Islet of Langerhans (tissue), 1 donor: ENCODE data around the gene GH2.
"Not testable (repeated sequence)": the region's sequence is repeated elsewhere in the genome, so short reads cannot be mapped to it uniquely, and the experiment has no call there.

Experiments
- FAIRE-seq: peaks from one replicate; lab custom pipeline; 2011; peaks lifted over from hg19 to GRCh38; lab: Jason Lieb, UNC

Gene GH2

GRCh38 chr17:63873577-63873976 lies 8.2 kb downstream of the GH2 start, which contains the start of gene CSH2:
TSS of gene CSH2 (minus strand) at chr17:63873677. CDS start at chr17:63873614, 63 bp downstream.
- not testable (repeated sequence) for FAIRE-seq

DNA sequence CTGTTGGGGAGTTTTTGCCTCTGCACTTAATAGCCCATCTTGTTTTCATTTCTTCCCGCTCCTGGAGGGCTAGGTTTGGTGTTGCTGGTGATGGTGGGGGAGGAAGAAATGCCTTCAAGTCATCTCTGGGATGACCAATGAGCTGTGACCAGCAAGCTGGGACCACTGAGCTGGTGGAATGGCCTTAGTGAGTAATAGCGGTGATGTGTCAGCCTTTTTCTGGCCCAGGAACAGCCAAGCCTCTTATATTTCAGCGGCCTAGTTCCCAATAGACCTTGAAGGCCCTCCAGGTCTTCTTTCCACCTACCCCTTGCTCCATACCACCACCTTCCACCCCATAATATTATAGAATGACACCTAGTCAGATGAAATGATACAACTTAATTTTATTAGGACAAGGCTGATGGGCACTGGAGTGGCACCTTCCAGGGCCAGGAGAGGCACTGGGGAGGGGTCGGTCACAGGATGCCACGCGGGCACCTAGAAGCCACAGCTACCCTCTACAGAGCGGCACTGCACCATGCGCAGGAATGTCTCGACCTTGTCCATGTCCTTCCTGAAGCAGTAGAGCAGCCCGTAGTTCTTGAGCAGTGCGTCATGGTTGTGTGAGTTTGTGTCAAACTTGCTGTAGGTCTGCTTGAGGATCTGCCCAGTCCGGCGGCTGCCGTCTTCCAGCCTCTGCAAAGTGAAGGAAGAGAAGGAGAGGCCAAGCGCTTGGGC lies 9.9 kb downstream of the GH2 start:
- FAIRE-seq = not testable (repeated sequence)

DNA sequence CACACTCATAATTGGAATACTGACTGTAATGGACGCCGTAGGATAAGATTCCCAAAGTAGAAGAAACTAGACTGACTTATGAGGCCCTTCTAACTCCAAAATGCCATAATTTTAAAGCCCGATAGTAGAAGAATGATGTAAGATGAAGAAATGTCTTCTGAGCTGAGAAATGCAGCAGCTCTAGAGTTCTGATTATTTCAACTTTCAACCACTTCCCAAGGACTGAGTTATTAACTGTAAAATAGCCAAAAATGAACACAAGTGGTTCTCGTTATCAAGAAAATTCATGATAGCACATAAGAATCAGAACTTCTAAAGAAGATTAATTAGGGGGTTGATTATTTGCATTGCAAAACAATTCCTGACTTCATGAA lies 11.5 kb downstream of the GH2 start:
- FAIRE-seq = not testable (repeated sequence)

GRCh38 chr17:63869491-63870291 lies 12.1 kb downstream of the GH2 start:
- not testable (repeated sequence) for FAIRE-seq

DNA sequence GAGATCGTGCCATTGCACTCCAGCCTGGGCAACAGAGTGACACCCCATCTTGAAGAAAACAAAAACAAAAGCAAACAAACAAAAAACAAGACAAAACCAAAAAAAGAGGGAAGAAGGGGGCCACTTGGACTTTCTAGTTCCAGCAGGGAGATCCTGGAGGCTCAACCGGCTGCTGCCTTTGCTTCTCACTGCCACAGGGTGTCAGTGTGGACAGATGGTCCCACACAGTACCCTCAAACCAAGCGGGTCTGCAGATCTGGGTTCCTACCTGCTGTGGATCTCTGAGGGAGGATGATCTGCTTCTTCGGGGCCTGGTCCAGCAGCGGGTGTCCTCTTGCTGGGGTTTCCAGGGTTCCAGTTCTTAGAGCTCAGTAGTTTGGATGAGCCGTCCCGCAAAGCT lies 15.1 kb downstream of the GH2 start:
- FAIRE-seq = not testable (repeated sequence)

GRCh38 chr17:63859257-63859656 lies 22.5 kb downstream of the GH2 start:
- FAIRE-seq = no peak

- FAIRE-seq = not testable (repeated sequence)
These were observed 25.3 kb downstream of the GH2 start for GRCh38 chr17:63856425-63856824.

- no peak for FAIRE-seq
These were observed 26.6 kb downstream of the GH2 start for GRCh38 chr17:63855185-63855584.

DNA sequence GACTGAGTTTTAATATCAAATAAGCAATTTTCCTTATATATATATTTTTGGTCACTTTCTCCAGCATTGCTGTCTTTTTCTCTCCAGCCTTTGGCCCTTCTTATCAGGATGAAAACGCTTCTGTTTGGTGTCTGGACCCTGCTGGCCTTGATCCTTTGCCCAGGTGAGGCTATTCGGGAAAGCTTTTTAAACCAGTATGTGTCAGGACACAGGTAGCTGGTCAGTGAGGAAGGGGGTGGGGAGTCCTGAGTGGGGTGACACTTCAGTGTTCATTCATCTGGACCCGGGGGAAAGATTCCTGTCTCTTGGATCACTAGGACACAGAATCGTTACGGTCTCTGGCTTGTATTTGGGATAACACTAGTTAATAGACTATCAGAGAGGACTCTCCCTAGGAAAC lies 27.0 kb downstream of the GH2 start:
- no peak for FAIRE-seq

GRCh38 chr17:63853260-63853659 lies 28.5 kb downstream of the GH2 start:
- no peak for FAIRE-seq

GRCh38 chr17:63850401-63850800 lies 31.3 kb downstream of the GH2 start:
- no peak for FAIRE-seq

- FAIRE-seq = no peak
These were observed 32.7 kb downstream of the GH2 start for GRCh38 chr17:63848834-63849689.

DNA sequence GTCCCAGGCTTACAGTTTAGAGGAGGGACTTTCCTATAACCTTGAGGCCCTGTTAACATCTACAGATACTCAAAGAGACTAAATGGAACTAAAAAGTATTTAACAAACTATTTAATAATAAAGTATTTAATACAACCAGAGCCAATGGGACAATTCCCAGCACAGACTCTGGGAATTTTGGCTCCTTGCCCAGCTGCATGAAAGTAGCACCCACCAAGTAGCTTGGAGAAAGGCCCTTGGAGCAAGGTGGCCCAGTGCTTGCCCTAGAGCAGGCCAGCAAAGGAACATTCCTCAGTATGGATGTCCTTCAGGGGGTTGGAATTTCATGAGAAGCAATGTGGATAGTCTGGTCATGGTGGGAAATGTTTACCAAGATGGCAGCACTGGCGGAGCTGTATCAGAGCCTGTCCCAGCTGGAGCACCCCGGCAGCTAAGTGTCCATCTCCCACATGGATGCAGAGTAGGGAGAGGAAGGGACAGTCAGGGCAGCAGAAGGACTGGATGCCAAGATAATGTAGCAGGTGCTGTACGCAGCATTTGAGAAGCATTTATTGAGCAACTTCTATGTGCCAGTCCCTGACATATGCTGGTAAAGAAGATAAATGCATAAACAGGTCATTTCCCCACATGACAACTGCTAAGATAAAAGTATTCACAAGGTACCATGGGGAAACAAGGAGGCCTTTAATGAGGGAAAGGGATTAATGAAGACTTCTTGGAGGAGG lies 34.1 kb downstream of the GH2 start:
- no peak for FAIRE-seq

GRCh38 chr17:63845509-63845908 lies 36.2 kb downstream of the GH2 start:
- no peak for FAIRE-seq

DNA sequence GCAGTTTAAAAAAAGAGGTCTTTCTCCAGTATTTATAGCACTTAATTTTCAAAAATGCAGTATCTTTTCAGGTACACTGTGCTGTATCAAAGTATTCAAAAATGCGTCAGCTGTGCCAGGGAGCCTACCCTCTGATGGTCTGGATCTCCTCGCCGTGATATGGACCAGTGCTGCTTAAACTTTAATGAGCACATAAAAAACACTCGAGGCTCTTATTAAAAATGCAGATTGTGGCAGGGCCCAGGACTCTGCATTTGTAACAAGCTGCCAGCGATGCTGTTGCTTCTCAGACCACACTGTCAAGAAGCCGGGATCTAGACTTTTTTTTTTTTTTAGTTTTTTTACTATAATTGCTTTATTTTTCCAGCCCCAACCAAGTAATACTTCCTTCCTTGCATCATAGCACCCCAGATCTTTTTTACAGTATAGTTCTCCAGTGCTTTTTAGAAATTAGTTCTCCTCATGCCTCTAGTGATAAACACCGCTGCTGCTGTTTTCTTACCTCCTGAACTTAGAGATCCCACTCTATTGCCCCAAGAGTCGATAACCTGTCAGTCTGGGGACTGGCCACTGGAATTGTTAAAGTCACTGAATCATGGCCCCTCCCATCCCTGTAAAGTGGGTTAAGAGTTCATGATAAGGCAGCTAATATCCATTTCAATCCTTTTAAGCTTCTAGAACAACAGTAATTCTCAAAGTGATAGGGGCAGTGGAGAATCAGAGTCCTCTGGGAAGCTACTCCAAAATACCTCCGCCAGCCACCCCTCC lies 37.6 kb downstream of the GH2 start:
- no peak for FAIRE-seq

DNA sequence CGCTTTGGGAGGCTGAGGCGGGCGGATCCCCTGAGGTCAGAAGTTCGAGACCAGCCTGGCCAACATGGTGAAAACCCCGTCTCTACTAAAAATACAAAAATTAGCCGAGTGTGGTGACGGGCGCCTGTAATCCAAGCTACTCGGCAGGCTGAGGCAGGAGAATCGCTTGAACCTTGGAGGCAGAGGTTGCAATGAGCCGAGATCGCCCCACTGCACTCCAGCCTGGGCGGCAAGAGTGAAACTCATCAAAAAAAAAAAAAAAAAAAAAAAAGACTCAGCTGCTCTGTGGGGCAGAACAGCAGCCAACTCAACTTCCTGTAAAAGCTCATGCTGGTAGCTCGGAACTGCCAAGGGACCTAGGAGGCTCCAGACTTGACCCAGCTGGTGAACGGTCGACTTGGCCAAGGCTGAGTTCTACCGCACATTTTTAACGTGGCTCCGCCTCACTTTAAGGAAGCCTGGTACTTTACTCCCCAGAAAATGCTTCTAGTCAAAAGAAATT lies 38.3 kb downstream of the GH2 start:
- FAIRE-seq = not testable (repeated sequence)

GRCh38 chr17:63842540-63843386 lies 39.0 kb downstream of the GH2 start, which contains the start of gene SMARCD2:
TSS of gene SMARCD2 (minus strand) at chr17:63842685. CDS start at chr17:63842674, 11 bp downstream.
- FAIRE-seq = no peak

DNA sequence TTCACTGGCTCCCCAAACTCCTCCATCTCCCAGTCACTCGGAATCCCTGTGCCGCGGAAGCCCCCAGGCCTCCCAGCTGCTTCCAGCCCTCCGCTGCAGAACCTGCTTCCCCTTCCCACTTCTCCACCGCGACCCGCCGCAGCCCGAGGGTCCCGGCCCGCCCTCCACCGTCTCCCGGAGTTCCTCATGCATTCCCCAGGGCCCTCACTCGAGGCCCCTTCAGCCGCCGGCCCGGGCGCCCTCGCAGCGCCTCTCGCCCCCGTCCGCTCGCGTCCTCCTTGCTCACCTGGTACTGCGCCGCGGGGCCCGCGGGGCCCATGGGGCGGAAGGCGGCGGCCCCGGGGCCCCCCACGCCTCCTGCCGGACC lies 39.6 kb downstream of the GH2 start:
- FAIRE-seq = no peak

DNA sequence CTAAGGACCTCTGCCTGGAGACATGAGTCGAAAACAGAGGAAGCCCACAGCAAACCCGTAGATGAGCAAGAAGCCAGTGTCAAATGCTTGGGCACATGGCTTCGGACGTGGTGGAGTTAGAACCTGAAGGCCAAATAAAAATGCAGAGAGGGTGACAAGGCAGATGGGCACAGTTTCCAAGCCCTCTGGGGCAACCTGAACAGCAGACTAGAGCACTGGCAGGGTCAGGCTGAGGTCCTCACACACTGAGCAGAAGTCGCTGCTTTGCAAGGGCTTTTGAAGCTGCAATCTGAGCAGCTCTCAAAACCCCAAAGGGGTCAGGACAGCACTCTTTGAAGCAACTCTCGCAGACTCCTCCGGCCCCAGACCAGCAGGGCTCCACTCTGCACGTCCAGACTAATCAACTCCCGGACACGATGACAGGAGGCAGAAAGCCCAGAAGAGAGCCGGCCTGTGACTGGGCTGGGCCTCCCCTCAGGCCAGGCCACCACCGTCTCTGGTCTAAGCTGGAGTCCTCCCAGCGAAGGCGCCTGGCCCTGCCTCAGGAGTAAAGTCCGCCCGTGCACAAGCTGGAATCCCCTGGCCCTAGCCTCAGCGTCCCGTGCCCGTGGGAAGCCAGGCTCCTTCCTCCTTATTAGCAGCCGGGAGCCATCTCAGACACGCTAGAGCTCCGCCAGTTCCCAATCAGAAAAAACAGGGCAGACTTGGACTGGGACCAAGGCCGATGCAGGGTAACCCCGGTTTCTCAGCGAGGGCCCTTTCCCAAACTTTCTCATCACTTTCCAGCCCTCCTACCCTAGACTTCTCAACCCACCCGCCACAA lies 40.2 kb downstream of the GH2 start:
- no peak for FAIRE-seq
